Kidney epithelial cell (primary cell): ENCODE results near the gene TMEM130. TPM values are rescaled to one million over a fixed set of nuclear protein-coding genes. Genes with fewer than 3 reads are reported as not detected.
"Not testable (repeated sequence)": the region's sequence is repeated elsewhere in the genome, so short reads cannot be mapped to it uniquely, and the experiment has no call there.

ENCODE experiments used
- DNase-seq: peaks from one replicate; pipeline ENCODE4 v3.0.0-alpha.2; 2010; ENCODE audit warnings: low read depth
- H3K27me3 ChIP-seq: 2 replicates; pipeline ENCODE4 v1.6.0; 2011; ENCODE audit warnings: low read length; ENCODE audit not compliant: control insufficient read depth, insufficient read depth
- H3K36me3 ChIP-seq: 2 replicates; pipeline ENCODE4 v1.5.1; 2011; ENCODE audit warnings: low read length; ENCODE audit not compliant: control insufficient read depth, insufficient read depth
- H3K4me3 ChIP-seq: 2 replicates; pipeline ENCODE4 v1.5.1; 2011; ENCODE audit warnings: low read depth, mild to moderate bottlenecking, control low read depth, low read length
- total RNA-seq: library from RNA; depleted of rRNA; stranded (reverse); fragments of >200 nt; gene quantifications from 2 replicates; pipeline ENCODE4 v1.2.3, GENCODE V29; 2015
- TF ChIP-seq, protein P1 (sequence below): IDR thresholded peaks from 2 replicates; pipeline ENCODE4 v1.5.1; 2011; ENCODE audit warnings: mild to moderate bottlenecking, moderate library complexity, low read length, control low read depth, inconsistent platforms; ENCODE audit not compliant: insufficient read depth, poor library complexity, severe bottlenecking

The TMEM130 gene
- total RNA-seq, 1 donor from 2014 or later = 0.33 TPM

DNA sequence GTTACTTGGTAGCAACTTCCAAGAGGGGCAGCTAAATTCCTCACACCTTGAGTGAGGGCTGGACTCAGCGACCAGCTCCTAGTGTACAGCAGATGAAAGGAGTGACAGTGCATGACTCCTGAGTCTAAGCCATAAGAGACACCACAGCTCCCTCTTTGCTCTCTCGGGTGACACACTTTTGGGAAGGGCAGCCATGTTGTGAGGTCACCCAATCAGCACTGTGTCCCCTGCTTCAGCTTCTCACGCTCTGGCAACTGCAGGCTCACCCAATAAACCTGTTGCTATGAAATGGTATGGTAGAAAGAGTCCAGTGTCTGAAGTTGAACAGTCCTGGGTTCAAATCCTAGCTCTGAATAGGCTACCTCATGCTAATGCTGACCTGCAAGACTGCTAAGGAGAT, 20.9 kb downstream of the TMEM130 start:
- no peaks in the 10 kb centered on the region for H3K27me3 ChIP-seq
- H3K36me3 ChIP-seq = no peaks in the 10 kb centered on the region
- no peak for DNase-seq
- no peak overlapping the region for H3K4me3 ChIP-seq
- TF ChIP-seq, protein P1, sequence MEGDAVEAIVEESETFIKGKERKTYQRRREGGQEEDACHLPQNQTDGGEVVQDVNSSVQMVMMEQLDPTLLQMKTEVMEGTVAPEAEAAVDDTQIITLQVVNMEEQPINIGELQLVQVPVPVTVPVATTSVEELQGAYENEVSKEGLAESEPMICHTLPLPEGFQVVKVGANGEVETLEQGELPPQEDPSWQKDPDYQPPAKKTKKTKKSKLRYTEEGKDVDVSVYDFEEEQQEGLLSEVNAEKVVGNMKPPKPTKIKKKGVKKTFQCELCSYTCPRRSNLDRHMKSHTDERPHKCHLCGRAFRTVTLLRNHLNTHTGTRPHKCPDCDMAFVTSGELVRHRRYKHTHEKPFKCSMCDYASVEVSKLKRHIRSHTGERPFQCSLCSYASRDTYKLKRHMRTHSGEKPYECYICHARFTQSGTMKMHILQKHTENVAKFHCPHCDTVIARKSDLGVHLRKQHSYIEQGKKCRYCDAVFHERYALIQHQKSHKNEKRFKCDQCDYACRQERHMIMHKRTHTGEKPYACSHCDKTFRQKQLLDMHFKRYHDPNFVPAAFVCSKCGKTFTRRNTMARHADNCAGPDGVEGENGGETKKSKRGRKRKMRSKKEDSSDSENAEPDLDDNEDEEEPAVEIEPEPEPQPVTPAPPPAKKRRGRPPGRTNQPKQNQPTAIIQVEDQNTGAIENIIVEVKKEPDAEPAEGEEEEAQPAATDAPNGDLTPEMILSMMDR = no peak

DNA sequence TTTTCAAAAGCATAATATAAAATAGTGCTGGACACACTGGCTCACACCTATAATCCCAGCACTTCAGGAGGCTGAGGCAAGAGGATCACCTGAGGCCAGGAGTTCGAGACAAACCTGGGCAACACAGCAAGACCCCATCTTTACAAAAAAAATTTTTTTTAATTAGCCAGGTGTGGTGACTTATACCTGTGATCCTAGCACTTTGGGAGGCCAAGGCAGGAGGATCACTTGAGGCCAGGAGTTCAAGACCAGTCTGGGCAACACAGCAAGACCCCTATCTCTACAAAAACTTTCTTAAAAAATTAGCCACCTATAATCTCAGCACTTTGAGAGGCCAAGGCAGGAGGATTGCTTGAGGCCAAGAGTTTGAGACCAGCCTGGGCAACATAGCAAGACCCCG, 27.3 kb downstream of the TMEM130 start:
- DNase-seq, H3K36me3 ChIP-seq, H3K27me3 ChIP-seq, H3K4me3 ChIP-seq: not testable (repeated sequence)

DNA sequence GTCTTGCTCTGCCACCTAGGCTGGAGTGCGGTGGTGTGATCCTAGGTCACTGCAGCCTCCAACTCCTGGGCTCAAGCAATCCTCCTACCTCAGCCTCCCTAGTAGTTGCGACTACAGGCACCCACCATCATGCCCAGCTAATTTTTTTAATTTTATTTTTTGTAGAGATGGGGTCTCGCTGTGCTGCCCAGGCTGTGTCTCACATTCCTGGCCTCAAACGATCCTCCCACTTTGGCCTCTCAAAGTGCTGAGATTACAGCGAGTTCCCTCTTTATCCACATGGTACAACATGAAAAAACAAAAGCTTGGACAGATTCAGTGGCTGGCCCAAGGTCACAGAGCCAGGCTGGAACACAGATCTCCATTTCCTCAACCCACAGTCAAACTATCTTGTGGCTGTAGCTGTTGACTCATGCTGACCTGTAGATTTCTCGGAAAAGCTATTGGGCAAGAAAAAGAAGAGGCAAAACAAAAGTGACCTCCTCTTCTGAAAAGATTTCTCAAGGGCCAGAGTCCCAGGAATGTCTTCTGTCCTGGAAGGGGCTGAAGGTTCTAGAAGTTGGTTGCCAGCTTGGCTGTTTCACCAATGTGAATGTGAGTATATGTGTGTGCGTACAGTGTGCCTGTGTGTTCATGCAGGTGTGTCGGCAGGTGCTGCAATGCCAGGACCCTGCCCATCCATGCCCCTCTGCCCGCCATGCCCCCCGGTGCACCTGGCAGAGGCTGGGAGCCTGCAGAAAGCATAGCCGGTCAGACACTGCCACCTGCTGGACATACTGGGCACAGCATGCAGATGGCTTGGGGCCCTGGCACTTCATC, 28.4 kb downstream of the TMEM130 start:
- peak; percentile 56 for DNase-seq
- TF ChIP-seq, protein P1 = peak; percentile 96
- Histone ChIP-seq H3K4me3 (no peak overlapping the region), H3K27me3 (no peaks in the 10 kb centered on the region), H3K36me3 (no peaks in the 10 kb centered on the region)

DNA sequence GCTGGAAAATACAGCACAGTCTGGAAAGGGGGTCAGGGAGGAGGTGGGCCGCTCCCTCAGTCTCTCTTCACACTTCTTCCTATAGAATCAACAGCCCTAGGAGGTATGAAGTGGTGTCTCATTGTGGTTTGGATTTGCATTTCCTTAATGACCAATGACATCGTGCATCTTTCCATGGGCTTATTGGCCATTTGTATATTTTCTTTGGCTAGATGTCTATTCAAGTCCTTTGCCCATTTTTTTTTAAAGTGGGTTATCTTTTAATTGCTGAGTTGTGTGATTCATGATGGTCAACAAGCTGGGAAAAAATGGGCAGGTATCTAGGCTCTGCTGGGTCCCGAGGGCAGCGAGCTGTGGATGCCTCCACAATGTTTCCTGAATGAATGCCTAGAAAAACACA, 29.1 kb downstream of the TMEM130 start:
- TF ChIP-seq, protein P1 = no peak
- Histone ChIP-seq H3K27me3 (no peaks in the 10 kb centered on the region), H3K36me3 (no peaks in the 10 kb centered on the region), H3K4me3 (no peak overlapping the region)
- DNase-seq = peak; percentile 39

DNA sequence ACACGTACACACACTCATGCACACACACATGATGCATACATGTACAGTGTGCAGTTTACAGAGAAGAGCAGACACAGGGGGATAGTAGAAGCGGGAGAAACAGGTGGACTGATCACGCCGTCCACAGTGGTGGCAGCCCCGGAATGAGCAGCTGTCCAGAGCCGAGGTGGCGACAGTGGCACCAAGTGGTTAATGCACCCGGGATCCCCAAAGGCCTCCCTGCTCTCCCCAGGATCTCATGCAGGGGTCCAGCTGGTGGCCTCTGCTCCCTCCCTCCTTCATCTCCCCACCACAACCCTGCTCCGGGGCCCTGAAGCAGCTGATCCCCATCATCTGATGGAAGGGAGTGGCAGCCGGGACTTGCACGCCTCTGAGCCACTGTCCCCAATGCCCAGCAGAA, 29.7 kb downstream of the TMEM130 start:
- no peak overlapping the region for H3K4me3 ChIP-seq
- DNase-seq = no peak
- no peaks in the 10 kb centered on the region for H3K27me3 ChIP-seq
- TF ChIP-seq, protein P1 = no peak
- H3K36me3 ChIP-seq = no peaks in the 10 kb centered on the region

DNA sequence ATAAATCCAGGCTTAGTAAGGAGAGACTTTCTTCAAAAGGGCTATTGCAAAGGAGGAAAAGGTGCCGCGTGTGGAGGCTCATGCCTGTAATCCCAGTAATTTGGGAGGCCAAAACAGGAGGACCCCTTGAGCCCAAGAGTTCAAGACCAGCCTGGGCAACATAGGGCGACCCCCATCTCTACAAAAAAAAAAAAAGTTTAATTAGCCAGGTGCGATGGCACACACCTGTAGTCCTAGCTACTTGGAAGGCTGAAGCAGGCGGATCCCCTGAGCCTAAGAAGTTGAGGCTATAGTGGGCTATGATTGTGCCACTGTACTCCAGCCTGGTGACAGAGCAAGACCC, 32.2 kb downstream of the TMEM130 start:
- no peak overlapping the region for H3K4me3 ChIP-seq
- no peaks in the 10 kb centered on the region for H3K36me3 ChIP-seq
- TF ChIP-seq, protein P1 = no peak
- DNase-seq = no peak
- H3K27me3 ChIP-seq = no peaks in the 10 kb centered on the region
